Neutrophil (primary cell): ENCODE results near the gene SIX1.

Experiments
- H3K27ac ChIP-seq: fragments of 200-600 bp; sonication (generic); 2 replicates; pipeline ENCODE4 v1.5.1; 2016; ENCODE audit warnings: mild to moderate bottlenecking, moderate library complexity
- H3K27me3 ChIP-seq: fragments of 200-600 bp; sonication (generic); 2 replicates; pipeline ENCODE4 v1.6.0; 2016; ENCODE audit warnings: mild to moderate bottlenecking
- H3K36me3 ChIP-seq: fragments of 200-600 bp; sonication (generic); 2 replicates; pipeline ENCODE4 v1.5.1; 2017
- H3K4me1 ChIP-seq, 2 experiments: fragments of 200-600 bp in 1 of 2; sonication (generic) in 1 of 2; 1 replicate in 1 of 2; 2 replicates in 1 of 2; pipeline versions ENCODE4 v1.5.1 to v1.6.1; 2013 to 2016; ENCODE audit warnings: low read depth in 1 of 2, low read length in 1 of 2, mild to moderate bottlenecking in 1 of 2, moderate library complexity in 1 of 2; ENCODE audit not compliant: control insufficient read depth in 1 of 2, insufficient read depth in 1 of 2
- H3K4me3 ChIP-seq, 2 experiments: fragments of 200-600 bp in 1 of 2; sonication (generic) in 1 of 2; 1 replicate in 1 of 2; 2 replicates in 1 of 2; pipeline ENCODE4 v1.5.1; 2013 to 2016; ENCODE audit warnings: low read depth in 1 of 2, low read length in 1 of 2, mild to moderate bottlenecking in 1 of 2, moderate library complexity in 1 of 2
- H3K9me3 ChIP-seq: fragments of 200-600 bp; sonication (generic); 2 replicates; pipeline ENCODE4 v1.5.1; 2016
- CTCF ChIP-seq: fragments of 200-600 bp; sonication (generic); IDR thresholded peaks from 2 replicates; pipeline ENCODE4 v1.5.1; 2016; ENCODE audit warnings: antibody characterized with exemption

The SIX1 gene

GRCh38 chr14:60655119-60655897 is 6.0 kb upstream of the SIX1 start:
- Histone ChIP-seq H3K4me3 (no peak overlapping the region), H3K27me3 (peaks cover 100% of the 10 kb centered on the region), H3K36me3 (no peaks in the 10 kb centered on the region), H3K27ac (no peak overlapping the region), H3K4me1 (peaks cover 20 to 22% of the 10 kb centered on the region in 2 experiments), H3K9me3 (no peaks in the 10 kb centered on the region)
- no peak for TF ChIP-seq CTCF

- TF ChIP-seq CTCF, result no peak
- Histone ChIP-seq H3K27me3 (peaks cover 100% of the 10 kb centered on the region), H3K9me3 (no peaks in the 10 kb centered on the region)
Measured at GRCh38 chr14:60654334-60654821, 5.1 kb upstream of the SIX1 start.

GRCh38 chr14:60653701-60654161 is 4.5 kb upstream of the SIX1 start:
- no peak for TF ChIP-seq CTCF
- Histone ChIP-seq H3K27me3 (peaks cover 100% of the 10 kb centered on the region), H3K4me3 (no peak overlapping the region), H3K36me3 (no peaks in the 10 kb centered on the region), H3K27ac (no peak overlapping the region), H3K9me3 (no peaks in the 10 kb centered on the region), H3K4me1 (peaks cover 31 to 34% of the 10 kb centered on the region in 2 experiments)

More at GRCh38 chr14:60654334-60654821, 5.1 kb upstream of the SIX1 start:
- Histone ChIP-seq H3K36me3 (no peaks in the 10 kb centered on the region), H3K4me1 (peaks cover 25 to 27% of the 10 kb centered on the region in 2 experiments), H3K4me3 (no peak overlapping the region), H3K27ac (no peak overlapping the region)

GRCh38 chr14:60652674-60653651 is 3.7 kb upstream of the SIX1 start:
- peaks cover 39 to 40% of the 10 kb centered on the region in 2 experiments for H3K4me1 ChIP-seq
- H3K9me3 ChIP-seq, result no peaks in the 10 kb centered on the region
- H3K36me3 ChIP-seq, result no peaks in the 10 kb centered on the region
- TF ChIP-seq CTCF, result no peak
- no peak overlapping the region for H3K4me3 ChIP-seq
- H3K27ac ChIP-seq, result no peak overlapping the region
- peaks cover 100% of the 10 kb centered on the region for H3K27me3 ChIP-seq
